Measurements from ENCODE around the gene AUNIP.

The AUNIP gene, protein sequence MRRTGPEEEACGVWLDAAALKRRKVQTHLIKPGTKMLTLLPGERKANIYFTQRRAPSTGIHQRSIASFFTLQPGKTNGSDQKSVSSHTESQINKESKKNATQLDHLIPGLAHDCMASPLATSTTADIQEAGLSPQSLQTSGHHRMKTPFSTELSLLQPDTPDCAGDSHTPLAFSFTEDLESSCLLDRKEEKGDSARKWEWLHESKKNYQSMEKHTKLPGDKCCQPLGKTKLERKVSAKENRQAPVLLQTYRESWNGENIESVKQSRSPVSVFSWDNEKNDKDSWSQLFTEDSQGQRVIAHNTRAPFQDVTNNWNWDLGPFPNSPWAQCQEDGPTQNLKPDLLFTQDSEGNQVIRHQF

DNA sequence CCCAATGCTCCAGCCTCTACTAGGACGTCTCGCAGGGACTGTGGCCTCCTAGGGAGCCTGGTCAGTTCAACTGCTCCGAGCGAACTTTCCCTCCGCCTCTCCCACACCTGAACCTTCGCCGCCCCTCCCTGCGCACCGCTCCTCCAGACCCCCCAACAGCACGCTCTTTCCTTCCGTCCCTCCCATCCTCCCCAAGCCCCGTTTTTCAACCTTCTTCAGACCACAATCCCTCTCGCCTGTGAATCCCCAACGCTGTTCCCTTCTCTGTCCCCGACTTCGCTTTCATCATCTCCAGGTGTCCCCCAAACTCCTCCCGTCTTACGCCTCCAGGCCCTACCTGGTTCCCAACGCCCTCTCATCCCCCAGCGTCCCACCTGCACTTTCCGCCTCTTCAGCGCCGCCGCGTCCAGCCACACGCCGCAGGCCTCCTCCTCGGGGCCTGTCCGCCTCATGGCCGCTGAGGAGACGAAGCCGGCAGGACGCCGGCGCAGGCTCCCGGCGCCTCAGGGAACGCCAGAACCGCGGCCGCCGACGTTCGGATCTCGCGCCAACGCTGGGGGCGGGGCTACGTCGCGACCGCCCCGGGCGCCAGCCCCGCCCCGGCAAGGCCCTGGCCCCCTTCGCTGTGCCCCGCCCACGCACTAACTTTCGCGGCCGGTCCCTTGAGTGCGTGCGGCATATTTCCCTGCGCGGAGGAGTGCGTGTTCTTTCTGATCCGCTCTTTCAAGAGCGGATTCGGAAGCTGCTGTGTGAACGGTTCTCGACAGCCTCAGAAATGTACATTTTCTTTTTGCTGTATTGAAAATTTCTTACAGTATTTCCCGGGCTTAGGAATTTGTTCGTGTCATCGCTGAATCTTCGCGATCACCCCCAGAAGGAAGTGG, at the start of gene AUNIP:
Gene AUNIP, minus strand, starts transcription at position 552 of the 884 bp plus-strand sequence. Its CDS starts 100 bp downstream, at position 452.
- peak; percentile 77 to 87 (median 78) for DNase-seq (ENCODE audit: low read depth in 3 of 3, low spot score in 1 of 3)

DNA sequence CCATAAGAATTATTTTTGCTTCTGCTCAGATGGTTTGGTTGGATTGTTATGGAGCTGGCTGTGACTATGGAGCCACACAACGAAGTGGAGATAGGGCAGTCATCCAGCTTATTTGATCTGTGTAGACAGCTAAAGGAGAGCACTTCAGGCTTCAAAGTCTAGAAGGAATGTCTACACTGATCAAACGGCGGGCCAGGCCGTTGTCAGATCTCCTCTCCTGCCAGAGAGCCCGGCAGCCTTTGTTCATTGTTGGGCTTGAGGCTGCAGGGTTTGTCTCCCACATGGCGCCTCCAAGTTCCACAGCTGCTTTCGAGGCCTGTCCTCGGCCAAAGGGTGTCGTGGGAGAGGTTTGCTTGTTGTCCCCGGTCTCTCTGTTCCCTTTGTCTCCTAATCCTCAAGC, 49.8 kb upstream of the AUNIP start:
- DNase-seq (ENCODE audit: low read depth in 3 of 3, low spot score in 1 of 3), result no peak

DNA sequence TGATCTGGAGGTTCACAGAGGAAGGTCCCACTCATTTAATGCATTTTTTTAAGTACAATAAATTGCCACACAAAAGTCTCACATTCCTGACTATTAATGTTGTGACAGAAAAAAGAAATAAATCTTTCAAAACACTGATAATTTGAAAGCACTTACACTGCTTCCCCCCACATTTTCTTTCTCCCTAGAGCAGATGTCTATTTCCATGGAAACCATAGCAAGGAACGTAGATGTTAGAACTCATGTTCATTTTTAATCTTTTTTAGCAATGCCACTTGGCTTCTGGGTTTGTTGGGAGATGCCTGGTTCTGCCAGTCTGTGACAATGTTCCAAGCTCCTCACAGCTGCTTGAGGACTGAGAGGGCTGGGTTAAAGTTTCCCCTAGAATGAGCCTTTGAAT, 48.9 kb upstream of the AUNIP start:
- no peak for DNase-seq (ENCODE audit: low read depth in 3 of 3, low spot score in 1 of 3)

DNA sequence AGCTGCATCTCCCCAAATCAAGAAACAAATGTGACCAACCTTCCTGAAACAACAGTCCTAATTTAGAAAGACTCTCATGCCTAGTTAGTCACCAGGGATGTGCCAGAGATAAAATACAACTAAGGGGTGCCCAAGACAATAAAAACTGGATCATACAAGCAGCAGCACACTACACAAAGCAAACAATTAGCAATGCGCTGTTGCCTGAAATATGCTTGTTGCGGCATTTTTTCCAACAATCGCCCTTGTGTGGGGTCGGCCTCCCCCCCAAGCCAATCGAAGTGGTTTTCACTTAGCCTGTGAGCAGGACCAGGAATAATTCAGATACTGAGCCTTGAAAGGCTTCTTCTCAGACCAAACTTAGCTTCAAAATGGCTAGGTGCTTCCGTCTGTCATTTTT, 48.3 kb upstream of the AUNIP start:
- no peak for DNase-seq (ENCODE audit: low read depth in 3 of 3, low spot score in 1 of 3)

DNA sequence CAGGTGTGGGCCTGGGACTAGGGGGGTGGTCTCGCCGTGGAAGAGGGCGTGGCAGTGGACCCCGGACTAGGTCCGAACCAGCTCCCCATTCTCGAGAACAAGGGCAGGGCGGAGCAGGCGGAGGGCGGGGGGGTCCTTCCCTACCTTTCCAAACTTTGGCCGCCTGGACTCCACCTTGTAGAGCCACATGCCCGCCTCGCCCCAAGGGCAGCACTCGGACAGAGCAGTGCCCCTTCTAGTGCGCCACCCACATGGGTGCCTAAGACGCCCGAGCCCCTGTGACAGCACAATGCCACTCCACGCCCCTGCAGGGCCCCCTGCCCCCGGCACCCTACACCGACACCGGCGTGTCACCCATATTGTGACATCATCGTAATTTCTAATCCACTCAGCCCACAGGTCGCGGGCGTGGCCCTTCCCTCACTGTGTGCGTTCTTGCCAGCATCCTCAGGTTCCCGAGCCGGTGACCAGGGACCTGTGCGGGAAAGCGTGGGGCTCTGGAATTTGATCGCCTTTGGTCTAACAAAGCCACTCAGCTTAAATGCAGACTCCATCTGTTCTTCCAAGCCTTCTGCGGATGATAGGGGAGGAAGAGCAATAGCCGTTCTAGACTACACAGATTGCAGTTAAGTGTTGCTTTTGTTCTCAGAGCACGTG, 47.5 kb upstream of the AUNIP start:
- no peak for DNase-seq (ENCODE audit: low read depth in 3 of 3, low spot score in 1 of 3)

DNA sequence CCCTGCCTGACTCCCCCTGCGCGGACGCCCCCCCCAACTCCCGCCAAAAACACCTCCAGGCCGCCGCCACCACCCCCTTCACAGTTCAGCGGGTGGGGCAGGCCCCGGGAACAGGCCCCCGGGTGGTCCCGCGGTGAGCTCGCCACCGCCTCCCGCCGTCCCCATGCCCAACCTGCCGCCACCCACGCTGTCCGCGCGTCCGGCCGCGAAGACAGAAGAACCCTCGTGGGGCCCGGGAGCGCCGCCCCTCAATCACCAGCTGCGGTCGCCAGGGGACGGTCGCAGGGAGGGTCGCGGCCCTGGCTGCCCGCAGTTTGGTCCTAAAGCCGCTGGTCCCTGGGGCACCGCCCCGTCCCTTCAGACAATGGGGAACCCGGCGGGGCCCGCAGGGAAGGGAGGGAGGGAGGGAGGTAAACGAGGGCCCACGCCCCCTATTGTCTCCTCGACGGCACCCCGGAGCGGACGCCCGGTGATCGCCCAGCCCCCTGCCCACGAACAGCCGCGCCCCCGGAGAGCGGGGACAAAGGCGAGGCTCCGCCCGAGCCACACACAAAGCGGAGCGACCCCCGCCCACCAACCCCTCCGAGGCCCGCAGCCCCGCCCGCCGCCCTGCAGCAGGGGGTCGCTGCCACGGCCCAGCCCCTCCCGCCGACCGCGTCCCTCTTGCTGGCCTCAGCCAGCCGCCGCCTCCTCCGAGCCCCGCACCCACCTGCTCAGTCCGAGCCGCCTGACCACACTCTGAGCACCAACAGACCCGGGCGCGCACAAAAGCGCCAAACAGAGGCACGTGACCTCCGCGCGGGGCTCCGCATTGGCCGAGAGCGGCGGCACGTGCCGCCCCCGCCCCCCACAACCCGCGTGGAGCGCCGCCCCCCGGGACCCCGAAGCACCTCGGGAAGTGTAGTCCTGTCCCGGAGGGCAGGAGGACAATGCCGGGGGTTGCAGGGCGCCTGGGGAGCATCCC, 46.7 kb upstream of the AUNIP start, which contains the start of gene STMN1:
Gene STMN1, minus strand, starts transcription at position 740 of the 964 bp plus-strand sequence. CDS start 1,743 bp downstream, outside the sequence.
- peak; percentile 69 to 86 (median 75) for DNase-seq (ENCODE audit: low read depth in 3 of 3, low spot score in 1 of 3)

DNA sequence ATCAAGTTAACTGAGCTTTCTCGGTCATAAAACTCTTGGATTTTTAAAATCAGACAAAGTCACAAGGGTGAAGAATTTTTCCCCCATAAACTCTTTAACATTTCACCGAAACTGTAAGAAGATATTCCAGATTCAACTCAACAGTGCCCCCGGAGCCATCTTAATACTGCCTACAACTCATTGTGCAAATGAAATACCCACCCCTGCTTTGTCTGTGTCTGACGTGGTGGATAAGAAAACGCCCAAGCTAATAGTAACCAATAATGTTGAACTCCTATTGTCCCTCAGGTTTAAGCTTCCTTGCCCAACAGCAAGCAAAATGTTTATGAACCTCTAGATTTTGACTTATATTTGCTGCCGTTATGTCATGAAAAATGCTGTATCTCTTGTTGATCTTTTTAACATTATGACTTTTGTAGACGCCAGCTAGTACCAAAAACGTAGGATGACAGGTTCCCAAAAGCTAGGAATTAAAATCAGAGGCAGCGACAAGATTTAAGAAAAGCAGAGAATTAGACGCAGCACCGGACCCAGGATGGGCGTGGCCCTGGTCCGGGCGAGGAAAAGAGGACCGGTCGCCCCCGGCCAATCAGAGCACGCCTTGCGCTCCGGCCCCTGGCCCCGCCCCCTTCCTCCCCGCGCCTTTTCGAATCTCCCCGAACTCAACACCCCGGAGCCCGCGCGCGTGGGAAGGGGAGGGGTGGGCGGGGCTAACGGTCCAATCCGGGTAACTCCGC, 45.9 kb upstream of the AUNIP start:
- DNase-seq (ENCODE audit: low read depth in 3 of 3, low spot score in 1 of 3), result peak; percentile 69 to 89 (median 79)

DNA sequence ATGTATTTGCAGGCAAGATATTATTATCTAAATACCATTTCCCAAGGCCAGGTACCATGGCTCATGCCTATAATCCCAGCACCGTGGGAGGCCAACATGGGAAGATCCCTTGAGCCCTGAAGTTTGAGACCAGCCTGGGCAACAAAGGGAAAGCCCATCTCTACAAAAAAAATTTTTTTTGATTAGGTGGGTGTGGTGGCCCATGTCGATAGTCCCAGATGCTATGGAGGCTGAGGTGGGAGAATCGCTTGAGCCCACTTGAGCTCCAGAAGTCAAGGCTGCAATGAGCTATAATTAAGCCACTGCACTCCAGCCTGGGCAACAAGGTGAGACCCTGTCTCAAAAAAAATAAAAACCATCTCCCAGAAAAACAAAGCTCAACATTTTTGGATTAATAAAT, 44.7 kb upstream of the AUNIP start:
- DNase-seq (ENCODE audit: low read depth in 3 of 3, low spot score in 1 of 3), result no peak

DNA sequence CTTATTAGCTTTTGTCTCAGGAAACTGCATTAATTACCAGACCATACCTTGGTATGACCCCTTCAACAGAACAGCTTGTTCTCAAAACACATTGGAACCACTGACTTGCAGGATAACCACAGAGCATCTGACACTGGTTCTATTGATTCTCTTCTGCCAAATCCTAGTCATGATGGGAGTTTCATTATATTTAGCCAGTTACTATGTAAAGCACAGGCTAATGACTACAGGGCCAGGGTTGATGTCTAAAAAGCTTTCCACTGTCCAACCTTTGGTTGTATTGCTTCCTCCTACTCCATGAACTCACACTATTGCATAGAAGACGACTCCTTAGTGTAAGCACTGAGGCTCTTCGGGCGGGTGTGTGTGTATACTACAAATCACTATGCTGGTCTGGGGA, 43.2 kb upstream of the AUNIP start:
- DNase-seq (ENCODE audit: low read depth in 3 of 3, low spot score in 1 of 3), result no peak

DNA sequence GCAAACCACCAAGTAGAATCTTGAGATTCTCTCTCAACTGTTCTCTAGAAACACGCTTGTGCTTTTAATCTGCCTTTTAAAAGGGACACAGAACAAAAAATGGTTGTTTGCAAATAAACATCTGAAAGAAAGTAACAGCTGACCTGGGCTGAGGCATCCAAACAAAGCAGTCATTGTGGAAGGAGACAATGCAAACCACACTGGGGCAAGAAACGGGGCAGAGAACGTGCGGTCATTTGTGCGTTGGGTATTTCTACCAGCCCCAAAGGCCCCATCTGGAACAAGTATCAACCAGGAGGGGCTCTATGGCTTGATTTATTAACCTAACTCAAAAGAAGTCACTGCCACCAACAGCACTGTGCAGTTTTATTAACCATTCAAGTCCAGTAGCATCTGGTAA, 41.0 kb upstream of the AUNIP start:
- no peak for DNase-seq (ENCODE audit: low read depth in 3 of 3, low spot score in 1 of 3)

DNA sequence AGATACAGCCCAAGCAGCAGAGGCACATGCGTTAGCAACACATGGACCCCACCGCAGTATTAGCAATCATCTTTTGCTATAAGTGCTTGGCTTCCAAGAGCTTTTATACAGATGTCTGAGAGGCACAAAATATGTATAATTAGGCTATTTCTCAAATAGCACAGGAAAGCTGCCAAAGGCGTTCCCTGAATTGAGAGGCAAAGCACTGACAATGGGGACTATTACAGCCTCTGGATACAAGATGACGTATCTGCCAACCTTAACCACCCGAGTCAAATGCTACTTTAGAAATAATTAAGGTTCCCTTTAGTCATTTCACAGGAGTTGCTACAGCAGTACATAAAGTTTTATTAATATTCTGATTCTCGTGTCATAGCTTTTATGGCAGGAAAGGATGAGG, 40.5 kb upstream of the AUNIP start:
- no peak for DNase-seq (ENCODE audit: low read depth in 3 of 3, low spot score in 1 of 3)

DNA sequence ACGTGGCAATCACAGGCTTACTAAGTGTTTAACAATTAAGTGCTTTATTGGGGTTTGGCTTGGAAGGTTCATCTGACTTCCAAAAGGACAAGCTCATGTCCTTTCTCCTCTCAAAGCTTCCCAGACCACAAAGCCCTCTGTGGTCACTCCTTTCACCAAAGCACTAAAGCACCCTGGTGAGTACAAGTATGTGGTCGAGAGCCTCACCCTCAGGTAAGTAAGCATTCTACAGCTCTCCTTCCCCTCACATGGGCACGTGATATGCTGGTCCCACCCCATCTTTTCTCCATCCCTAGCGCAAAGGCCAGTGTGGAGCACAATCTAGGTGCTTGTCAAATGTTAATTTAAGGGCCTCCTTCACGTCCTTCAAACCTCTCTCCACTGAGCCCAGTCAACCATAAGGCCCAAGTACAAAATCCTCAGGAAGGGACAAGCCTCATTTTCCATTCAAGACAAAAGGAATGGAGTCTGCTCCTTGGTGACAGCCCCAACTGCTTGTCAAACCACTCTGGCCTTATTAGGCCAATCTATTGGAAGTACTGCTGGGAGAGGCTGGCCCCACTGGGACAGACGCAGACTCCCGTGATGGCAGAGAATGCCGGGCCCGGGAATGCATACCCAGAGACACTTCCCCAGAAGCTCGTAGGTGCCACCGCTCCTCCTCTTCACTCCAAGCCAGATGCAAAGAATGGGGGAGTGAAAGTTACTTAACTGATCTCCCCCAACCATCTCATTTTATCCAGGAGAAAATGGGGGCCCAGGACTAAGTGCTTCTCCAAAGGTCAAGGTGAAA, 39.2 kb upstream of the AUNIP start:
- no peak for DNase-seq (ENCODE audit: low read depth in 3 of 3, low spot score in 1 of 3)

DNA sequence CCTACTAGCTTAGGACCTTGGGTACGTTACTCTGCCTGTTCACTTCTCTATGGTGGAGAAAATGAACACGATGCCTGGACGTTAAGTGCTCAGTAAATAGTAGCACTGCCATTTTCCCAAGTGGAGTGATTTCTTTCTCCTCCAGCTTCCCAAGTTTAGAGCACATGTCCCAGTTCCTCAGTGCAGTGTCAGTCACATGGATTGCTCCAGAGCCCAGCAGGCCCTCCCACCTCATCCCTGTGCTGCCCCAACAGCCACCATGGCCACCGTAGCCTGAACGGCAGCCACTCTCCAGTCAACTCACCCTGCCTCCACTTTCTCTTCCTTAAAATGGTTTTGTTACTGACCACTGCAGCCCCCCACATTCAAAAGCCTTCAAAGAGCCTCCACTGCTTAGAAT, 38.5 kb upstream of the AUNIP start:
- no peak for DNase-seq (ENCODE audit: low read depth in 3 of 3, low spot score in 1 of 3)

DNA sequence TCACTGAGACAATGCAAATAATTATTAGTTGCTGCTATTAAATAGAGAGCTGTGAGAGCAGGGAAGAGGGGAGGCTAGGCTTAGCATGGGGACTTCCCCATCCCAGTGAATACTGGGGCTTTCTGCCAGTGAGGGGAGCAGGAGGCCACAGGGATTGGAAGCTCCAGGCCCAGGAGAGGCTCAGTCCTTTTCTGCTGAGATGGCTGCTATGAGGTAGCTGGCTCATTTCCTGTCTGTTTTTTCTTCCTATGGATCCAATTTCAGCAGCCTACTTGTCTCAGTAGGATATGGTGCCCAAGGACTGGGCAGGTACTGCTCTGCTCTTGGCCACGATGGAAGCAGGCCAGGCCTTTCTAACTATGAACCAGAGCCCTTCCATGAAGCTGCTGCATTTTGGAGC, 37.0 kb upstream of the AUNIP start:
- DNase-seq (ENCODE audit: low read depth in 3 of 3, low spot score in 1 of 3), result no peak

DNA sequence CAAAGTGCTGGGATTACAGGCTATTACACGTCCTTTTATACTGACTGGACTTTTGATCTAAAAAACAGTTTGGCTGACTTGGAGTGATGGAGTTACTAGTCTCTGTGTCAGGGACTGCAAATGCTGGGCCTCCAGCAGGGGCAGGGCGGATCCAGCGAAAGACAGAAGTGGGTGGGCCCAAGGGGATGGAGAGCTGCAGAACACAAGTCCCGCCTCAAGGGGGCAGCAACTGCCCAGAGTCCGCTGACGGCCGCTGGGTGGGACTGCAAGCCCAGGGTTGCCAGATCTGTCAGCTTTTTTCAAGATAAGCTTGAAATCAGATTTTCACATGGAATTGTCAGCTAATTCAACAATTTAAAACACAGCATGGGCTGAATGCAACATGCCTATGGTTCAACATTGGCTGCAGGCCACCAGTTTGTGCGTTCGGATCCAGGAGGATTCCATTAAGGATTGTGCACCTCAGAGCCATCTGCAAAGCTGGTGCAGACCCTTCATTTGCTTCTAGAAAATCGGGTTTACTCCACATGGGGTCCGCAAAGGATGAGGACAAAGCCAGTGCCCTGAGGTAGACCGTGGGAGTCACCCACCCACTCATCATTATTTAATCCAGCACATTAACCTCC, 36.2 kb upstream of the AUNIP start:
- DNase-seq (ENCODE audit: low read depth in 3 of 3, low spot score in 1 of 3), result peak; percentile 79 to 82 (median 80)

DNA sequence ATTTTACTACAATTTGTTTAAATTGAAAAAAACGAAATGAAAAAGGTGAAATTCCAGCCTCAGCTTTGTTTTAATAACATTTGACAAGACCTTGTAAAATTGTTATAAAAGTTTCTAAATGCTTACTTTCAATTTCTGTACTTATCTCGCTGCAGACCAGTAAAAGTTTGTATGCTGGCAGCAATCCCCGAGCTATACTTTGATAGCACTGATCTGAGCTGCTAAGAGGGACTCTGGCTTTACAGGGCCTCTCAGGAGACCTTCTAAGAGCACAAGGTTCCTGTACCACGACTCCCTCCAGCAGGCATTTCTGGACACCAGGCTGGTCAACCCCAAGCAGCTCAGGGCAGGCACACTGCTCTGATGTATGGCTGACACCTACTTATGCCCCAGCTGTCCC, 33.9 kb upstream of the AUNIP start:
- no peak for DNase-seq (ENCODE audit: low read depth in 3 of 3, low spot score in 1 of 3)

DNA sequence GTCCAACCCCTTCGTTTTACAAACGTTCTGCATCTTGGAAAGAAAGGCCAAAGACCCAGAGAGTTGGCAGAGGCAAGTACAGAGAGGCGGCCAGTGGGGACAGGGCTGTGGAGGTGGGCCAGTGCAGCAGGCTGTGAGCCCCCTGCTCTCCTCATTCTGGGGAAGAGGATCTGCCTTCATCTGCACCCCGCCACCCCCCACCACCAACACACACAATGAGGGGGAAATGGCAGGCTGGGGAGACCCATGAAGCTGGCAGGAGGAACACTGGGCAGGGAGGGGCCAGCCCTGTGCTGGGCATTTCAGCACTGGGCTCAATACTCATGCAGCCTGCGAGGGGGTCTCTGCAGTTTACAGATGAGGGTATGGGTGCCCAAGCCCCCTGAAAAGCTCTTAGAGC, 32.3 kb upstream of the AUNIP start:
- no peak for DNase-seq (ENCODE audit: low read depth in 3 of 3, low spot score in 1 of 3)

DNA sequence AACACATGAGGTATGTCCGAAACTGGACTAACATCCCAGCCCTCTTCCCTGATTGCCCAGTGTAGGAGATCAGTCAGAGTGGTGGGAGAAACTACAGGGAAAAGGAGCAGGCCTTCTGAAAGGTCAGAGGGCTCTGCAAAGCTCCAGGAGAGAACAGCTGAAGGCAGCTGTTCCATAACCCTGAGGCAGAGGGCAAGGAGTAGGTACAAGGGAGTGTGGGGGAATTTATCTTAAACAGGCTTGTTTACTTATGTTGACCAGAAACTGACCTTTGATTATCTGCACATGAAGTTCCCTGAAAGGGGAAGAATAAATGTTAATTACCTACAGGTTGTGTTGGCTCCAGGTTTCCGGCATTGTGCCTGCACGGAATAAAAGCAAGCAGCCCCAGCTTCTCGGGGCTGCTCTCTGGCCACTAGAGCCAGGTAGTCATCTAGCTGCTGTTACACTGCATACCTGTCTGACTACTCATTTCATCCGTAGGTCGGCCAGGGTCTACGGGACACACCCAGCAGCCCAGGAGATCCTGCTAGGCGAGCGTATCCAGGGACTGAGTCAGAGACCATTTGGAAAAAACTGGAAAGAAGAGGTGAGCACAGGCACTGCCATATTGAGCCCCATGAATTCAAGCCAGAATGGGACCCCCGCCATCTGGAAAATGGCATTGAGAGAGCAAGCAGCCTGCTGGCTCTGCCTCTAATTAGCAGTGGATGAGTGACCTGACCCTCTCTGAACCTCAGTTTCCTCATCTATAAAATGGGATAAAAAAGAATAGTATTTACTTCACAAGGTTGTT, 31.2 kb upstream of the AUNIP start:
- DNase-seq (ENCODE audit: low read depth in 3 of 3, low spot score in 1 of 3), result no peak
